ENCODE measurements around the gene MPG. TPM values are rescaled to one million over a fixed set of nuclear protein-coding genes. Genes with fewer than 3 reads are reported as not detected.

Gene MPG
- total RNA-seq, 4 donors from 2014 or later, result 70.2 to 120 (median 106) TPM

- no peak for DNase-seq (ENCODE audit: extremely low spot score)
- Histone ChIP-seq H3K27me3 (no peaks in the 10 kb centered on the region), H3K27ac (replicated peaks in 1 of 4) (no peak overlapping the region), H3K4me1 (no peaks in the 10 kb centered on the region), H3K36me3 (peaks cover 0 to 12% (median 2%) of the 10 kb centered on the region in 4 donors), H3K9me3 (no peaks in the 10 kb centered on the region), H3K4me3 (no peak overlapping the region)
- TF ChIP-seq EP300 (IDR thresholded peaks at IDR 0.05), result no peak
- TF ChIP-seq POLR2AphosphoS5 (IDR thresholded peaks at IDR 0.05), result no peak
- TF ChIP-seq CTCF (IDR thresholded peaks at IDR 0.05), result no peak
- TF ChIP-seq POLR2A (IDR thresholded peaks at IDR 0.05; ENCODE audit: low read depth), result no peak
- intact Hi-C loops (cut with DNase I), result no loop called here
- 84% methylated on average over 12 of the region's 13 CpGs for WGBS
Measured at GRCh38 chr16:38941-39892, 38.8 kb upstream of the MPG start.

GRCh38 chr16:41439-42068, 36.5 kb upstream of the MPG start:
- no peak for TF ChIP-seq POLR2AphosphoS5 (IDR thresholded peaks at IDR 0.05)
- TF ChIP-seq CTCF (IDR thresholded peaks at IDR 0.05), result no peak
- intact Hi-C loops (cut with DNase I), result no loop called here
- H3K36me3 ChIP-seq, result peaks cover 0 to 36% (median 19%) of the 10 kb centered on the region in 4 donors
- no peaks in the 10 kb centered on the region for H3K9me3 ChIP-seq
- no peak for DNase-seq (ENCODE audit: extremely low spot score)
- no peak overlapping the region for H3K4me3 ChIP-seq
- no peaks in the 10 kb centered on the region for H3K27me3 ChIP-seq
- H3K27ac ChIP-seq (replicated peaks in 1 of 4), result no peak overlapping the region
- 89% methylated on average over 22 of the region's 22 CpGs for WGBS
- H3K4me1 ChIP-seq, result no peaks in the 10 kb centered on the region

- no peak for TF ChIP-seq POLR2A (IDR thresholded peaks at IDR 0.05; ENCODE audit: low read depth)
- TF ChIP-seq CTCF (IDR thresholded peaks at IDR 0.05), result no peak
- no peak for TF ChIP-seq POLR2AphosphoS5 (IDR thresholded peaks at IDR 0.05)
- no peak for TF ChIP-seq EP300 (IDR thresholded peaks at IDR 0.05)
- peaks cover 0 to 41% (median 23%) of the 10 kb centered on the region in 4 donors for H3K36me3 ChIP-seq
- intact Hi-C loops (cut with DNase I), result no loop called here
- no peak overlapping the region for H3K27ac ChIP-seq (replicated peaks in 1 of 4)
- DNase-seq (ENCODE audit: extremely low spot score), result no peak
- 87% methylated on average over 11 of the region's 11 CpGs for WGBS
- H3K9me3 ChIP-seq, result no peaks in the 10 kb centered on the region
- H3K27me3 ChIP-seq, result no peaks in the 10 kb centered on the region
- no peak overlapping the region for H3K4me3 ChIP-seq
- H3K4me1 ChIP-seq, result no peaks in the 10 kb centered on the region
Measured at GRCh38 chr16:42069-42457, 36.0 kb upstream of the MPG start.

- no peaks in the 10 kb centered on the region for H3K9me3 ChIP-seq
- H3K36me3 ChIP-seq, result peaks cover 0 to 45% (median 27%) of the 10 kb centered on the region in 4 donors
- H3K4me1 ChIP-seq, result no peaks in the 10 kb centered on the region
- no peak for TF ChIP-seq EP300 (IDR thresholded peaks at IDR 0.05)
- no peak for TF ChIP-seq CTCF (IDR thresholded peaks at IDR 0.05)
- TF ChIP-seq POLR2A (IDR thresholded peaks at IDR 0.05; ENCODE audit: low read depth), result no peak
- no peak for TF ChIP-seq POLR2AphosphoS5 (IDR thresholded peaks at IDR 0.05)
- H3K4me3 ChIP-seq, result no peak overlapping the region
- 90% methylated on average over 4 of the region's 4 CpGs for WGBS
- DNase-seq (ENCODE audit: extremely low spot score), result no peak
- intact Hi-C loops (cut with DNase I), result no loop called here
- no peak overlapping the region for H3K27ac ChIP-seq (replicated peaks in 1 of 4)
- H3K27me3 ChIP-seq, result no peaks in the 10 kb centered on the region
Measured at GRCh38 chr16:42691-43090, 35.3 kb upstream of the MPG start.

All from esophagus muscularis mucosa (tissue), 4 donors.